Measurements from ENCODE around the gene PRKCH.

PRKCH gene

GRCh38 chr14:61338457-61338856, 17.1 kb downstream of the PRKCH start:
- Histone ChIP-seq H3K36me3 (ENCODE audit: insufficient read depth, low read depth, low read length) (no peaks in the 10 kb centered on the region), H3K27me3 (ENCODE audit: insufficient read depth, low read length) (no peaks in the 10 kb centered on the region), H3K4me1 (ENCODE audit: insufficient read depth, low read length) (0 out of 2 replicates have a peak, but pooled peaks cover 3% of the 10 kb centered on the region), H3K27ac (ENCODE audit: low read length) (no peak overlapping the region), H3K4me3 (ENCODE audit: low read length) (no peak overlapping the region), H3K9me3 (ENCODE audit: insufficient read depth, low read depth, low read length) (no peaks in the 10 kb centered on the region), H3K9ac (ENCODE audit: low read depth, low read length) (no peak overlapping the region; the same call in 1 of the 2 replicates)

- no peaks in the 10 kb centered on the region for H3K36me3 ChIP-seq (ENCODE audit: insufficient read depth, low read depth, low read length)
- no peak overlapping the region for H3K27ac ChIP-seq (ENCODE audit: low read length)
- no peaks in the 10 kb centered on the region for H3K27me3 ChIP-seq (ENCODE audit: insufficient read depth, low read length)
- no peak overlapping the region for H3K9ac ChIP-seq (ENCODE audit: low read depth, low read length)
- no peaks in the 10 kb centered on the region for H3K9me3 ChIP-seq (ENCODE audit: insufficient read depth, low read depth, low read length)
- H3K4me3 ChIP-seq (ENCODE audit: low read length) = no peak overlapping the region
- H3K4me1 ChIP-seq (ENCODE audit: insufficient read depth, low read length) = no peaks in the 10 kb centered on the region
These were observed 20.2 kb downstream of the PRKCH start for GRCh38 chr14:61341275-61342206.

GRCh38 chr14:61342486-61342885, 21.1 kb downstream of the PRKCH start:
- Histone ChIP-seq H3K27me3 (ENCODE audit: insufficient read depth, low read length) (no peaks in the 10 kb centered on the region), H3K4me1 (ENCODE audit: insufficient read depth, low read length) (no peaks in the 10 kb centered on the region; the same call in 1 of the 2 replicates), H3K36me3 (ENCODE audit: insufficient read depth, low read depth, low read length) (no peaks in the 10 kb centered on the region), H3K27ac (ENCODE audit: low read length) (no peak overlapping the region), H3K9me3 (ENCODE audit: insufficient read depth, low read depth, low read length) (no peaks in the 10 kb centered on the region), H3K9ac (ENCODE audit: low read depth, low read length) (no peak overlapping the region), H3K4me3 (ENCODE audit: low read length) (no peak overlapping the region)

GRCh38 chr14:61342932-61343331, 21.6 kb downstream of the PRKCH start:
- Histone ChIP-seq H3K9ac (ENCODE audit: low read depth, low read length) (no peak overlapping the region), H3K27ac (ENCODE audit: low read length) (no peak overlapping the region), H3K36me3 (ENCODE audit: insufficient read depth, low read depth, low read length) (no peaks in the 10 kb centered on the region), H3K27me3 (ENCODE audit: insufficient read depth, low read length) (no peaks in the 10 kb centered on the region), H3K4me1 (ENCODE audit: insufficient read depth, low read length) (no peaks in the 10 kb centered on the region; the same call in 1 of the 2 replicates), H3K9me3 (ENCODE audit: insufficient read depth, low read depth, low read length) (no peaks in the 10 kb centered on the region), H3K4me3 (ENCODE audit: low read length) (no peak overlapping the region)

GRCh38 chr14:61343471-61343870, 22.1 kb downstream of the PRKCH start:
- no peak overlapping the region for H3K9ac ChIP-seq (ENCODE audit: low read depth, low read length)
- H3K27ac ChIP-seq (ENCODE audit: low read length) = no peak overlapping the region
- H3K4me3 ChIP-seq (ENCODE audit: low read length) = no peak overlapping the region
- no peaks in the 10 kb centered on the region for H3K27me3 ChIP-seq (ENCODE audit: insufficient read depth, low read length)
- no peaks in the 10 kb centered on the region; the same call in 1 of the 2 replicates for H3K4me1 ChIP-seq (ENCODE audit: insufficient read depth, low read length)
- no peaks in the 10 kb centered on the region for H3K9me3 ChIP-seq (ENCODE audit: insufficient read depth, low read depth, low read length)
- H3K36me3 ChIP-seq (ENCODE audit: insufficient read depth, low read depth, low read length) = no peaks in the 10 kb centered on the region

- Histone ChIP-seq H3K9ac (ENCODE audit: low read depth, low read length) (no peak overlapping the region), H3K27me3 (ENCODE audit: insufficient read depth, low read length) (no peaks in the 10 kb centered on the region), H3K9me3 (ENCODE audit: insufficient read depth, low read depth, low read length) (no peaks in the 10 kb centered on the region), H3K4me1 (ENCODE audit: insufficient read depth, low read length) (no peaks in the 10 kb centered on the region; the same call in 1 of the 2 replicates), H3K4me3 (ENCODE audit: low read length) (no peak overlapping the region), H3K36me3 (ENCODE audit: insufficient read depth, low read depth, low read length) (no peaks in the 10 kb centered on the region), H3K27ac (ENCODE audit: low read length) (no peak overlapping the region)
These were observed 22.6 kb downstream of the PRKCH start for GRCh38 chr14:61343991-61344405.

- no peak overlapping the region for H3K4me3 ChIP-seq (ENCODE audit: low read length)
- no peaks in the 10 kb centered on the region; the same call in 1 of the 2 replicates for H3K4me1 ChIP-seq (ENCODE audit: insufficient read depth, low read length)
- no peaks in the 10 kb centered on the region for H3K9me3 ChIP-seq (ENCODE audit: insufficient read depth, low read depth, low read length)
- H3K36me3 ChIP-seq (ENCODE audit: insufficient read depth, low read depth, low read length) = no peaks in the 10 kb centered on the region
- no peaks in the 10 kb centered on the region for H3K27me3 ChIP-seq (ENCODE audit: insufficient read depth, low read length)
- H3K9ac ChIP-seq (ENCODE audit: low read depth, low read length) = no peak overlapping the region
- no peak overlapping the region for H3K27ac ChIP-seq (ENCODE audit: low read length)
These were observed 23.2 kb downstream of the PRKCH start for GRCh38 chr14:61344437-61345150.

- Histone ChIP-seq H3K27ac (ENCODE audit: low read length) (no peak overlapping the region), H3K9me3 (ENCODE audit: insufficient read depth, low read depth, low read length) (no peaks in the 10 kb centered on the region), H3K27me3 (ENCODE audit: insufficient read depth, low read length) (no peaks in the 10 kb centered on the region), H3K4me3 (ENCODE audit: low read length) (no peak overlapping the region), H3K4me1 (ENCODE audit: insufficient read depth, low read length) (no peaks in the 10 kb centered on the region; the same call in 1 of the 2 replicates), H3K9ac (ENCODE audit: low read depth, low read length) (no peak overlapping the region), H3K36me3 (ENCODE audit: insufficient read depth, low read depth, low read length) (no peaks in the 10 kb centered on the region)
These were observed 23.7 kb downstream of the PRKCH start for GRCh38 chr14:61345151-61345482.

- Histone ChIP-seq H3K4me1 (ENCODE audit: insufficient read depth, low read length) (no peaks in the 10 kb centered on the region; the same call in 1 of the 2 replicates), H3K9ac (ENCODE audit: low read depth, low read length) (no peak overlapping the region), H3K27ac (ENCODE audit: low read length) (no peak overlapping the region), H3K9me3 (ENCODE audit: insufficient read depth, low read depth, low read length) (no peaks in the 10 kb centered on the region), H3K4me3 (ENCODE audit: low read length) (no peak overlapping the region), H3K27me3 (ENCODE audit: insufficient read depth, low read length) (no peaks in the 10 kb centered on the region), H3K36me3 (ENCODE audit: insufficient read depth, low read depth, low read length) (no peaks in the 10 kb centered on the region)
These were observed 24.8 kb downstream of the PRKCH start for GRCh38 chr14:61346221-61346620.

GRCh38 chr14:61346793-61347192, 25.4 kb downstream of the PRKCH start:
- no peak overlapping the region for H3K9ac ChIP-seq (ENCODE audit: low read depth, low read length)
- no peaks in the 10 kb centered on the region; the same call in 1 of the 2 replicates for H3K4me1 ChIP-seq (ENCODE audit: insufficient read depth, low read length)
- no peaks in the 10 kb centered on the region for H3K9me3 ChIP-seq (ENCODE audit: insufficient read depth, low read depth, low read length)
- no peaks in the 10 kb centered on the region for H3K36me3 ChIP-seq (ENCODE audit: insufficient read depth, low read depth, low read length)
- no peaks in the 10 kb centered on the region for H3K27me3 ChIP-seq (ENCODE audit: insufficient read depth, low read length)
- no peak overlapping the region for H3K27ac ChIP-seq (ENCODE audit: low read length)
- H3K4me3 ChIP-seq (ENCODE audit: low read length) = no peak overlapping the region

- Histone ChIP-seq H3K27ac (ENCODE audit: low read length) (no peak overlapping the region), H3K36me3 (ENCODE audit: insufficient read depth, low read depth, low read length) (no peaks in the 10 kb centered on the region), H3K9me3 (ENCODE audit: insufficient read depth, low read depth, low read length) (no peaks in the 10 kb centered on the region), H3K9ac (ENCODE audit: low read depth, low read length) (no peak overlapping the region), H3K4me1 (ENCODE audit: insufficient read depth, low read length) (no peaks in the 10 kb centered on the region; the same call in 1 of the 2 replicates), H3K4me3 (ENCODE audit: low read length) (no peak overlapping the region), H3K27me3 (ENCODE audit: insufficient read depth, low read length) (no peaks in the 10 kb centered on the region)
These were observed 26.6 kb downstream of the PRKCH start for GRCh38 chr14:61347826-61348443.

Data from iPS-20b (cell line).